ENCODE results near the gene ESYT3. TPM values are rescaled to one million over a fixed set of nuclear protein-coding genes. Genes with fewer than 3 reads are reported as not detected.
"Not testable (repeated sequence)": the region's sequence is repeated elsewhere in the genome, so short reads cannot be mapped to it uniquely, and the experiment has no call there.

Gene ESYT3
- total RNA-seq, 2 donors from 2014 or later = 0.37 to 0.43 TPM

DNA sequence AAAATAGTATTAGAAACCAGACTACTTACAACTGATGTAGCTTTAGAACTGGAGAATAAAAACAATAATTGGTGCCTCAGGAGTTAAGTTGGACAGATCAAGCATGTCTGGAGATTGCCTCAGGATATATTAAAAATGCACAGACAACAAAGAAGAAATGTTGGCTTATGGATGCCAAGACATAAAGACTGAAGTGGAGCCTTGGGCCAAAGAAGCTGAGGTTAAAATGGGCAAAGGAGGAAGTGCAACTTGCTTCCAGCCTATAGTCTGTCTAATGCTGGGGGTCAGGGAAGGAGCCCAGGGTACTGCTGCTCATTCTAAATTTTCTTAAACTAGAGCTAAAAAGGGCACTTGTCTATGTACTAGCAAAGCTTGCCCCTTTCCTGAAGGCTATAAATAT lies 77.5 kb downstream of the ESYT3 start:
- no peak for DNase-seq (ENCODE audit: low spot score)
- intact Hi-C loops (cut with DNase I) = no loop called here

DNA sequence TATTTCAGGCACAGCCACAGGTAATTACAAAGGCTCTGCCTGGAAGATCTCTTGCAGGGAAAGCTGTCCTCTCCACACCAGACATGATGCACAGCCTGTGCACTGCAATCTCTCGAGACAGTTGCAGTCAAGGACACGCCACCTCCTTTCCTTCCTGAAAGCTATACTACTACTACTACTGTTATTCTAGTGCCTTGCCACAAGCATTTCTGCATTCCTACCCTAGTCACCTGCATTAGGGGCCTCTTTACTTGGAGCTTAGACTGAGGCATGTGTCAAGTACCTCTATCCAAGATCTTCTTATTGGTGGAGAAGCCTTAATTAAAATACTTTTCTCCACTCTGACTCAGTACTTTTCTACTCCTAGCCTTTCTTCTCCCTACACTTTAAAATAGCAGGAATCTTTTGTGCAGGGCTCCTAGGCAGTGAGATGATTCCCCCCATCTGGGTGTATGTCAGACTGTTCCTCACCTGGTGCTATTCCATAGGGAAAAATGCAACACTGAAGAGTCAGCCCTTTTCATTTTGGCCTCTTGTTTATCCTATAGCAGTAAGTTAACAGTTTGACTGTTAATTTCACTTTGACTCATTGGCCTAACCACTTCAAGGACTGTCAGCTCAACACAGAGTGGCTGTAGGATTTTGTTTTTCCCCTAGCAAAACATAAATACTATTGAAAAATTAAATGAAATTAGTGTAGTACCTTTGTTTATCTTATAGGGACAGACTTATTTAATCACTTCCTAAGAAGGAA lies 78.9 kb downstream of the ESYT3 start:
- intact Hi-C loops (cut with DNase I) = no loop called here
- no peak for DNase-seq (ENCODE audit: low spot score)

- DNase-seq (ENCODE audit: low spot score); intact Hi-C loops (cut with DNase I): not testable (repeated sequence)
Measured at GRCh38 chr3:138521445-138521844, 87.0 kb downstream of the ESYT3 start.

Other genes with a start within 250 kb of the ESYT3 start
- gene ARMC8, start 247.3 kb upstream of the ESYT3 start, total RNA-seq = 10 to 100 TPM; 52.0 to 62.4 TPM
- gene NME9, start 104.8 kb upstream of the ESYT3 start, total RNA-seq = not detected
- gene MRAS, start 86.0 kb upstream of the ESYT3 start, total RNA-seq = 100 to 1,000 TPM in 1 of 2 donors, 10 to 100 TPM in 1; 81.5 to 102 TPM
- gene CEP70, start 159.6 kb downstream of the ESYT3 start, total RNA-seq = 10 to 100 TPM; 37.0 to 52.8 TPM
- 10 to 100 TPM in 1 of 2 donors, 1 to 10 TPM in 1; 8.0 to 11.9 TPM for gene FAIM, start 174.2 kb downstream of the ESYT3 start, total RNA-seq